ENCODE measurements around the gene NPPB. TPM values are rescaled to one million over a fixed set of nuclear protein-coding genes. Genes with fewer than 3 reads are reported as not detected.
A peak's percentile ranks its signal among the peaks of the same experiment; 100 is the strongest.

Gene NPPB
- polyA plus RNA-seq, 1 donor = not detected

DNA sequence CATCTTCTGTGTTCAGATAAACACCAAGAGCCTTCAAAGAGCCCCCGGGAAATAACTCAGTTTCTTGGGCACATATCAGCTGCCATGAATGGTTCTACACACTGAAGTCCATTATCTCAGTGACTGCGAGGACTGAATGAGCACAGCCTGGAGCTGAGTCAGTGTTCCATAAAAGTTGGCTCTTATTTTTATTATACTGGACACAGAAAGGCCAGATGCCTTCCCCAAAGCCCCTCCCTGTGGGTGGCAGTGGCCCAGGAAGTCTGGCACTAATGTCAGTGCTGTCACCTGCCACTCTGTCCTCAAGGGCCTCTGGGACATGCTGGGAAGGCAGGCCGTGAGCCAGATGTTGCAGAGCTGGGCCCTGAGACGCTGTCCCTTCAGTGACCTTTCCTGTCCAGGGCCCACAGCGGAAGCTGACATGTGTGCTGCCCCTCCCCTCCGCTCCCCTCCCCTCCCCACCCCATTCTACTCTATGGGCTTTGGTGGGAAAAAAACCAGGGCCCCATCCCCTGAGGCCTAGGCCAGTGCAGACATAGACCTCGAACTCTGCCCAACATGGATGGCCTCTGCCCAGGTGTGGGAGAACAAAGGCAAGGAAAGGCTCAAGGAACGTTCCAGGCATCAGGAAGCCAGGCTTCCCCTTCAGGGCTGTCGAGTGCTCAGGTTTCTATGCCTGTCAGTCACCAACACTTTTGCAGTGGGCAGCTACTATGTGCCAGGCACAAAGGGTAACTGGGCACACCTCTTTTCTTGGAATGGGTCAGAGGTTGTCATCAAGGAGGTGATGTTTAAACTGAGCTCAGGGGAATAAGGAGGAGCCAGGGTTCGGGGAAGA is 22.4 kb upstream of the NPPB start:
- DNase-seq = peak; percentile 74

DNA sequence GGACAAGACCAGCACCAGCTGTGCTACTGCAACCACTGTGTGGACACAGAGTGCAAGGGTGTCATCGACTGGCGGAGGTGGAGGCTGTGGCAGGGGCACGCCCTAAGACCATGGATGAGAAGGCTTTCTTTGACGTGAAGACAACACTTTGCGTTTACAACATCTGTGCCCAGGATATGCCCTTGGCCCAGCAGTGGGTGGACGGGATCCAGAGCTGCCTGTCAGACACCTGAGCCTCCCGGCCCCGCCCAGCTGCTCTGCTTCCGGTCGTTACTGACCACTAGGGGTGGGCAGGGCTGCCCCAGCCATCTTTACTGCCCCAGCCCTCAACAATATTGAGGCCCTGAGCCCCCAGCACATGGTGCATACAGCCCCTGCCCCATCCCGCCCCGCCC is 21.4 kb upstream of the NPPB start:
- DNase-seq = no peak

DNA sequence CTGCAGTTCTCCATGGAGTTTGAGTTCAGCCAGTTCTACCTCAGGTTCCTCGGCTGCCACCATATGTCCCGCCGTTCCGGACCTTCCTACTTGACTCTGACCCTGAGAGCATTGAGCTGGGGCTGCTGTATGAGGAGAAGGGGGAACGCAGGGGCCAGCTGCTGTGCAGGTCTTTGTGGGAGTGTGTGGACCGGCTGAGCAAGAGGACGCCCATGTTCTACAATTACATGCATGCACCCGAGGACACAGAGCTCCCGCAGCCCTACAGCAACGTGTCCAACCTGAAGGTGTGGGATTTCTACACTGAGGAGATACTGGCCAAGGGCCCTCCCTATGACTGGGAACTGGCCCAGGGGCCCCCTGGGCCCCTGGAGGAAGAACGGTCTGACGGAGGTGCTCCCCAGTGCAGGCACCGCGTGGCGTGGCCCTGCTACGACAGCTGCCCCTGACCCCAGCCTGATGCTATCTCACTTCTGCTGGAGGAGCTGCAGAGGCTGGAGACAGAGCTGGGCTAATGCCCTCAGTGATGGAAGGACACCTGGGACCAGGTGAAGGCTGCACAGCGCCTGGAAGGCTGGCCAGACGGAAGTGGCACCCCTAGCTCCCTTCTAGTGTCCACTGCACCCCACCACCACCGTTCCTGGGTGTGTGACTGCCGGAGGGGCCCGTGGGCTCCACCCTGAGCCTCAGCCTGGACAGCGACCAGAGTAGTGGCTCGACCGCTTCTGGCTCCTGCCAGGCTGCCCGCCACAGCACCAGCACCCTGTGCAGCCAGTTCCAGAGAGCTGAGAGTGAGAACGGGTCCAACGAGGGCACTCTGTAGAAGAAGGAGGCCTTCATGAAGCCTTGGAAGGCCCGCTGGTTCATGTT is 20.8 kb upstream of the NPPB start:
- no peak for DNase-seq

DNA sequence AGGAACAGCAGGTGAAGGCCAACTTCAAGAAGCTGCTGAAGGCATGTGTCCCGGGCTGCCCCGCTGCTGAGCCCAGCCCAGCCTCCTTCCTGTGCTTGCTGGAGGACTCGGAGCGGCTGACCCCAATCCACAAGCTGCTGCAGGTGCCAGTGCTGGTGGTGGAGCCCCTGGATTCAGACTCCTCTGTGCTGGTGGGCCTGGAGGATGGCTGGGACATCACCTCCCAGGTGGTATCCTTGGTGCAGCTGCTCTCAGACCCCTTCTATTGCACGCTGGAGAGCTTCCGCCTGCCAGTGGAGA is 20.1 kb upstream of the NPPB start:
- no peak for DNase-seq

DNA sequence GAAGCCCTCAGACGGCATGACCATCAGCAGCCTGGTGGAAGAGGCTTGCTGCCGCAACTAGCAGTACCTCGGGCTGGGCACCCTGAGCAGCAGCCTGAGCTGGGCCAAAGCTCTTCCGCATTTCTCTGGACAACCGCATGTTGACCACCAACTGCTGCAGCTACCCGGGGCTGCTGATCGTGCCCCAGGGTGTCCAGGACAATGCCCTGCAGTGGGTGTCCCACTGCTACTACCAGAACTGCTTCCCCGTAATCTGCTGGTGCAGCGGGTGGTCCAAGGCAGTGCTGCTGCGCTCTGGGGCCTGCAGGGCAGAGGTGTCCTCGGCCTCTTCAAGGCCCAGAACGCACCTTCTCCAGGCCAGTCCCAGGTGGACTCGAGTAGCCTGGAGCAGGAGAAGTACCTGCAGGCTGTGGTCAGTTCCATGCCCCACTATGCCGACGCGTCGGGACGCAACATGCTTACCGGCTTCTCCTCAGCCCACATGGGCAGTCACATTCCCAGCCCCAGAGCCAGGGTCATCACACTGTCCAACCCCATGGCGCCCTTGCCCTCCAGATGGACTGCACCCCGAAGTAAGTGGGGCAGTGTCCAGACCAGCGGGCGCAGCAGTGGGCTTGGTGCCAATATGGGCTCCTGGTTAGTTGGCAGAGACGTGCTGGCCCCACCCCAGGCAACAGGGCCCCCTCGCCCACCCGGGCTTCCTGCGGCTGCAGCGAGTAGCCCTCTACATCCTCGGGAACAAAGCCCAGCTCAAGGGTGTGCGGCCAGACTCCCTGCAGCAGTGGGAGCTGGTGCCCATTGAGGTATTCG is 19.5 kb upstream of the NPPB start:
- DNase-seq = no peak

DNA sequence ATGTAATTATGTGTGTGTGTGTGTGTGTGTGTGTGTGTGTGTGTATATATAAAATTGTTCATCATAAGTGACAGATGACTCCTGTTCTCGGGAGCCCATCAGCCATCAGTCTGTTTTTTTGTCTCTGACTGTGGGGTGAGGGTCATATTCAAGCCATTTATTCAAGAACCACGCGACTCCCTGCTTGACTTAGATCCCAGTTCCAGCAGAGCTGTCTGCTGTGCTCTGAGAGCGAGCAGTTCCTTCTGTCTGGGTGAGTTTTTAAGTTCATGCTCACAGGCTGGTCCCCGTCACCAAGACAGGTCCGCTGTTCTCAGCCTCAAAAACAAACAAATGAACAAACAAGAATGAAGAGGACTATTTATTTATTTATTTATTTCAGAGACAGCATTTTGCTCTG is 18.3 kb upstream of the NPPB start:
- no peak for DNase-seq

DNA sequence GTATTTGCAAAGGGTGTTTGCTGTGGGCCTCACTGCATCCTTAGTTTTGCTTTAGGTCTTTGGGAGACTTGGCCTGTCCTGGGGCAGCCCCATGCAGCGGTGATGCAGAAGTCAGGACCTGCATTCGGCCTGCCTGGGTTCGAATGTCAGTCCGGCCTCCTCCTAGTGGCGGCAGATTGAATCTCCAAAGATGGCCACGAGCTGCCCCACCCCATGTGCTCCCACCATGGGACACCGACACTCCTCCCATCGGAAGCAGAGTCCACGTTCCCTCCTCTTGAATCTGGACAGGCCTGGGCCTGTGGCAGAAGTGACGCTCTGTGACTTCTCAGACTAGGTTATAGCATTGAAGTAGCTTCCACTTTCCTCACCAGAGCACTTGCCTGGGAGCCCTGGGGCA is 16.3 kb upstream of the NPPB start:
- no peak for DNase-seq

DNA sequence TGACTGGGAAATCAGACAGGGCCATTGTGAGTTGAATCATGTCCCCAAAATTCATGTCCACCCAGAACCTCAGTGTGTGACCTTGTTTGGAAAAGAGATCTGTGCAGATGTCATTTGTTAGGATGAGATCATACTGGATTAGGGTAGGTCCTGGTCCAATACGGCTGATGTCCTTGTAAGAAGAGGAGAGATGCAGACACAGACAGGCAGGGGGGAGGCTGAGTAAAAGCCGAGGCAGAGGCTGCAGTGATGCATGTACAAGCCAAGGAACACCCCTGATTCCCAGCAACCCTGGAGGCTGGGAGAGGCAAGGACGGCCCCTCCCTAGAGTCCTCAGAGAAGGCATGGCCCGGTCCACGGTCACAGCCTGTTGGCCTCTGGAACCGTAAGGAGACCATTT is 15.9 kb upstream of the NPPB start:
- no peak for DNase-seq

DNA sequence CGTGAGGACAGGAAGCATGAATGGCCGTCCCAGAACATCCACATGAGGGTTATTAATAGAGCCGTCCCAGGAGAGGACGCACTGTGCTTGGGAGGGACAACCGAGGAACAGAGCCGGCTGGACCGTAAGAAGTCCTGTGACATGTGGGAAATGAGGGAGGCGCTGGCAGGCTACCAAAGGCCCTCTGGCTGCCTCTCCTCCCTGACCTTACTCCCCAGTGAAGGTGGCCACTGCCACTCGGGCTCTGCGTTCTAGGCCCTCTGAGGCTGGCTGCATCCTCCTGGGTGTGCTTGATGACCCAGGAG is 15.5 kb upstream of the NPPB start:
- DNase-seq = no peak

DNA sequence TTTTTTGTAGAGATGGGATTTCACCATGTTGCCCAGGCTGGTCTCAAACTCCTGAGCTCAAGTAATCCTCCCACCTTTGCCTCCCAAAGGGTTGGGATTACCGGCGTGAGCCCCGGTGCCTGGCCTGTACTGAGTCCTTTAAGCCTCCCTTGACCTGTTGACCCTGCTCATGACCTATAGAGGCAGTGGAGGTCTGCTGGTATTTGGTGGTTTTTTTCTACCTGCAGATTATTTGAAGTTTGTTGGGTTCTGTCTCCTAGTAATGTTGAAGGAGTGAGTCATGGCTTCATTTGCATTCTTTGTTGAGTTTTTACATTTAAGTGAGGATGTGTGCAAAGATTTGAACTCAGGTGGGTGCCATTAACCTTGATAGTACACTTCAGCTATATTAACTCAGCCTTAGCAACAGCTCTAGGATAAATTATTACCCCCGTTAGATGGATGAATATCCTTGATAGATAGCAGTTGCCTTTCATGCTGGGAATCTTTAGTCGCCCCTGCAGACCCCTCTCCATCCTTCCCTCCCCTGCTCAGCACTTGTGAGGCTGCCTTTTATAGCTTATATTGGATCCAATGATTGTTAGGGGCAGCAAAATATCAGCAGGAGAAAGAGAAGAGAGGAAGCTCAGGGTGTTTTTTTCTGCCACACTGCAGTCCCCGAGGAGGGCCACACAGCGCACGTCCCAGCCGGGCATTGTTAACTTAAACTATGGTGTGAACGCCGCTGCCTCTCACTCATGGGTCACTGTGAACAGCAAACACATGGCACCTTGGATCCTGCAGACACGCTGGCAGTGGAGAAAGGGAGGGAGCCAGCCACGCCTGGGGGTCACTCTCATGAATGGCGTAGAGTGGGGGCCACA is 14.9 kb upstream of the NPPB start:
- DNase-seq = no peak

DNA sequence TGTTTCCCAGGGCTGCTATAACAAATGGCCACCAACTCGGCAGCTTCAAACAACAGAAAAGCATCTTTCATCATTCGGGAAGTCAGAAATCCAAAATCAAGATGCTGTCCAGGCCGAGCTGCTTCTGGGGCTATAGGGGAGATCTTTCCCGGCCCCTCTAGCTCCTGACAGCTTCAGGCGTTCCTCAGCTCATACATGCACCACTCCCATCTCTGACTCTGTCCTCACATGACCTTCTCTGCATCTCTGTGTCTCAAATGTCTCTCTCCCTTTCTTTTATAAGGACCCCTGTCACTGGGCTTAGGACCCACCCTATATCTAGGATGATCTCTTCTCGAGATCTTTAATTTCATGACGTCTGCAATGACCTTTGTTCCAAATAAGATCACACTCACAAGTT is 13.8 kb upstream of the NPPB start:
- DNase-seq = no peak

DNA sequence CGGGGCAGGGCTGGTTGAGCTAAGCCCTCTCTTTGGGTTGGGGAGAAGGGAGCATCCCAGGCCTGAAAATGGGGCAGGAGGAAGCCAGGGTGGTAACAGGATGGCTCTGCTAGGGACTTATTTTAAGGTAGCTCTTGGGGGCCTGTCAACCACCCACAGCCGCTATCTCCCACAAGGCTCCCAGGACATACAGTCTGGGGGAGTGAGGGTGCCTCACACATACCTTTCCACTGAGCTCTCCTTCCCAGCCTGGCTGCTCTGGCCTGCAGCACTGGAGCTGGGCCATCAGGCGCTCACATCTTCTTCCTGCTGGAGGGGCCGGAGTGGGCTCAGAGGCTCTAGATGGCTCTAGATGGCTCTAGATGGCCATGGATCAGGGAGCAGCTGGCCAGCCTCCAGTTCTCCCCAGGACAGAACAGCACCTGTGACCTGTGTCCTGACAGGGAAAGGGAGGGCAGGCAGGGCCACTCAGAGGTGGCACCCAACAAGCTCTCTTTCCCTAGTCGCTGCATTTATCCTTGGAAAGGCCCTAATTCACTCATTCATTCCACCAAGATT is 11.0 kb upstream of the NPPB start:
- DNase-seq = no peak

DNA sequence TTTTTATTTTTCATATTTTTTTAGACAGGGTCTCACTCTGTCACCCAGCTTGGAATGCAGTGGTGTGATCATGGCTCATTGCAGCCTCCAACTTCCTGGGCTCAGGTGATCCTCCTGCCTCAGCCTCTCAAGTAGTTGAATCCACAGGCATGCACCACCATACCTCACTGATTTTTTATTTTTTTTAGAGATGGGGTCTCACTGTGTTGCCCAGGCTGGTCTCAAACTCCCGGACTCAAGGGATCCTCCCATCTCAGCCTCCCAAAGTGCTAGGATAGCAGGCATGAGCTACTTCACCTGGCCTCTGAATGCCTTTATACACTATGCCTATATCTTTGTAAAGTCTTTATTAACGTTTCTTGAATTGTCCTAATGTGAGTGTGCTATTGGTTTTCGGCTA is 10.4 kb upstream of the NPPB start:
- DNase-seq = no peak

DNA sequence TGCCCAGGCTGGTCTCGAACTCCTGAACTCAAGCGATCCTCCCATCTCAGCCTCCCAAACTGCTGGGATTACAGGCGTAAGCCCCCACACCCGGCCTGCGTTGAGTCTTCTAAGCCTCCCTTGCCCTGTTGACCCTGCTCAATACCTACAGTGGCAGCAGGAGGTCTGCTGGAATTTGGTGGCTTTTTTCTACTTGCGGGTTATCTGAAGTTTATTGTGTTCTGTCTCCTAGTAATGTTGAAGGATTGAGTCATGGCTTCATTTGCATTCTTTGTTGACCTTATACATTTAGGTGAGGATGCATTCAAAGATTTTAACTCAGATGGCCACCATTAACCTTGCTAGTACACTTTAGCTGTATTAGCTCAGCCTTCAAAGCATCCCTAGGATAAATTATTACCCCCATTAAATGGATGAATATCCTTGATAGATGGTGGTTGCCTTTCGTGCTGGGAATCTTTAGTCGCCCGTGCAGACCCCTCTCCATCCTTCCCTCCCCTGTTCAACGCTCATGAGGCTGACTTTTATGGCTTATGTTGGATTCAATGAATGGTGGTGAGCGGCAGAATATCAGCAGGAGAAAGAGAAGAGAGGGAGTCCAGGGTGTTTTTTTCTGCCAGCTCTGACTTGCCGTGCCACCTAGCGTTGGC is 9.7 kb upstream of the NPPB start:
- no peak for DNase-seq

DNA sequence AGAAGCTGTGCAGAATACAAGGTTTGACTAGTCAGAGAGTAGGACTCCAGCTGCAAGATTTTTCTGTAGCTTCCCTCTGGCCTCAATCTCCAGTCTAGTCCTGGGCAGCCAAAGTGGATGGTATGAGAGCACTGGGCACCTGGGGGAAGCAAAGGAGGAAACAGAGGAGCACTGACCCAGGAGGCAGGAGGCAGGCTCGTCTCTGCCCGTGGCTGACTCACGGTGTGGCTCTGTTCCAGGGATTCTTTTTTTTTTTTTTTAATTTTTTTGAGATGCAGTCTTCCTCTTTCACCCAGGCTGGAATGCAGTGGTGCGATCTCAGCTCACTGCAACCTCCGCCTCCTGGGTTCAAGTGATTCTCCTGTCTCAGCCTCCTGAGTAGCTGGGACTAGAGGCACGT is 4.1 kb upstream of the NPPB start:
- DNase-seq = no peak

DNA sequence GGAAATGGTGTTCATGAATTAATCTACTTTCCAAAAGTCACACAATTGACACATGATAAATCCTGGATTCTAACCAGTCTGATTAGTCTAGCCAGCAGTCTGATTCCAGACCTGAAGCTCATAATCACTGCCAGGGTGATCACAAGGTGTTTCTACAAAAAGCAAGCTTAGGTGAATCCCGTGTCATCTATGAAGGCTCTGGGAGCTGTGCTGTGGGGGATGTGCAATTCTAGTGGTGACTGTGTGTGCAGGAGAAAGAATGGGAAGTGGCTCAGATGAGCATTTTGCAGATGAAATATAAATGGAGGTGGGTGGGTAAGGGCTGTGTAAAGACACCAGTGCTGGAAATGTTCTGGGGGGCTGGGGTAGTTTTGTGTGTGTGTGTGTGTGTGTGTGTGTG is 1.8 kb upstream of the NPPB start:
- DNase-seq = no peak

DNA sequence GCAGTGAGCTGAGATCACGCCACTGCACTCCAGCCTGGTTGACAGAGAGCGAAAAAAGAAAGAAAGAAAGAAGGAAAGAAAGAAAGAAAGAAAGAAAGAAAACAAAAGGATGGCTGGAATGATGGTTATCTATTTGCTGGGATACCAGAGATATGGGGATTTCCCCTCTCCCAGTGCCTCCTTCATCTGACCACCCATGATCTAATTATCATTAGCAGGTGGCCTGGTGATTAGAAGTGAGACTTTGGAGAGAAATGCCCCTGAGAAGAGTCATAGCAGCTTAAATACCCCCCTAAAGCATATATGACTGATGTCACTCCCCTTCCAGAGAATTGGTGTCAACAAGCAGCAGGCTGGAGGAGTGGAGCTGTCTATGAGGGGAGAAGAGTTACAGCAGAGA is 1.3 kb upstream of the NPPB start:
- no peak for DNase-seq

DNA sequence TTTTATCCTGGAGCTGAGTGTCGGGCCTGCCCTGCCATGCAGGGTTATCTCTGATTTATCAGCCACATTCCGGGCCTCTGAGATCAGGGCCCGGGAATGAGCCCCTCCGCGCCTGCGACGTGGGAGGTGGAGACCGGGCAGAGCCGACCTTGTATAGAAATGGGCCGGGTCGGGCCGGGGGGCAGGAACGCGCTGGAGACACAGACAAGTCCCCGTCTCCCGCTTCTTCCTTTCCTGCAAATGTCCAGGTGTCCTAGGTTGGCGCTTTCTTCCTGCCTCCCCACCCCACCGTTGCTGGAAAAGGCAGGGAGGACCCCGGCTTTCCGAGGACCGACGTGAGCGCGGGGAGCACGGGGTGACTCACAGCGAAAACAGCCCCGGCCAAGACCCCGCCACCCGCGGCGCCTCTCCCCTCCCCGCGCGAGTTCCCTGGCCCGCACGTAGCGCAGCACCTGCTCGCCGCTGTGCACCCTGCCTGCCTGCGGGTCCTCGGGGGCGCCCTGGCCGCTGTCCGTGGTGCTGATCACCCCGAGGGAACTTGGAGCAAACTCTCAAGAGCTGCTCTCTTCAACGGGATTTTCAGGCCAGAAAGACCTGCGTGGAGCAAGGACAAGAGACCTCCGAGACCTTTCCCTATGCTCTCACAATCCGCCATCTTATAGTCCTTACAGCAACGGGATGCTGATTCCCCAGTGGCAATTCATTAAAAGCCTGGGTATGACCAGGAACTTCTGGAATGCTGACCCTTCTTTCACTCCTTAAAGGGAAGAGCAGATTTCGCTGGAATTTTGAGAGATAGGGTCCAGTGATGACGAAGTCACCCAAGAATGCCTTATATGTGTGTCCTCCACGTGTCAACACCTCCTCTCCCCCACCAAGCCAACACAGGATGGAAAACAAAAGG is 475 bp upstream of the NPPB start:
- DNase-seq = peak; percentile 53

DNA sequence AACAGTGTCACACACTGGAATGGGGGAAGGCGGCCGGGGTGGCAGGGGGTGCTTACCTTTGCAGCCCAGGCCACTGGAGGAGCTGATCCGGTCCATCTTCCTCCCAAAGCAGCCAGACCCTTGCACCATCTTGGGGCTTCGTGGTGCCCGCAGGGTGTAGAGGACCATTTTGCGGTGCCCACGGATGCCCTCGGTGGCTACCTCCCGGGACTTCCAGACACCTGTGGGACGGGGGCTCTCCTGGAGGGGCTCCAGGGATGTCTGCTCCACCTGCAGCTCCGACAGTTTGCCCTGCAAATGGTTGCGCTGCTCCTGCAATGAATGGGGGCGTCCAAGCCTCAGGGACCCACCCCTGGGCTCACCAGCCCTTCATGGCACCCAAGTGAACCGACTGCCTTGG is 587 bp downstream of the NPPB start:
- no peak for DNase-seq

DNA sequence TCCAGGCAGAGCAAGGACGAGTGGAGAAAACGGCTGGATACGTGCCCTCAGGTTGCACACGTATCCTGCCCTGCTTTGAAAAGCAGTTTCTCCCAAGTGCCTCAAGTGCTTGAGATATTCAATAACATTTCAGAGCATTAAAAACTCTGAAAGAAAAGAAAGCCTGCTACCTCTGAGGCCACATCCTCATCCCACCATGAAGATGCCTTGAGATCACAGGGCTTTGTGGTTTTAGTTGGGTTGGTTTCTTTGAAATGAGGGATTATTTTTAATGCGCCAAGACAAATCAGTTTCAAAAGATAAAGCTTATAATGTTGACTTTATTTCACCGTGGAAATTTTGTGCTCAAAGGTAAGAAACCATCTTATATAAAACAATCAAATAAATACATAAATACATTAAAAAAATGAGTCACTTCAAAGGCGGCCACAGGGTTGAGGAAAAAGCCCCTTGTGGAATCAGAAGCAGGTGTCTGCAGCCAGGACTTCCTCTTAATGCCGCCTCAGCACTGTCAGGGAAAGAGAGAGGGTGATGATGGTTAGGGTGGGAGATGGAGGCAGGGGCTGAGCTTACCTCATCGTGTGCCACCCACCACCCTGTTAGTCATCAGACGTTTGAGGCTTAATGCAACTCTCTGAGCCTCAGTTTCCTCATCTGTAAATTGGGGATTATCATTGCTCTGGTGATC is 1.4 kb downstream of the NPPB start:
- DNase-seq = no peak
